HG02981 (cell line): ENCODE measurements around the gene SLC15A2.
"Not testable (repeated sequence)": the region's sequence is repeated elsewhere in the genome, so short reads cannot be mapped to it uniquely, and the experiment has no call there.

ENCODE experiments used
- ATAC-seq: cut with Tn5 transposase; IDR thresholded peaks from one replicate; pipeline ENCODE4 v1.9.1; 2021; ENCODE audit warnings: mild to moderate bottlenecking, moderate library complexity; ENCODE audit not compliant: unreplicated experiment

Gene SLC15A2, protein sequence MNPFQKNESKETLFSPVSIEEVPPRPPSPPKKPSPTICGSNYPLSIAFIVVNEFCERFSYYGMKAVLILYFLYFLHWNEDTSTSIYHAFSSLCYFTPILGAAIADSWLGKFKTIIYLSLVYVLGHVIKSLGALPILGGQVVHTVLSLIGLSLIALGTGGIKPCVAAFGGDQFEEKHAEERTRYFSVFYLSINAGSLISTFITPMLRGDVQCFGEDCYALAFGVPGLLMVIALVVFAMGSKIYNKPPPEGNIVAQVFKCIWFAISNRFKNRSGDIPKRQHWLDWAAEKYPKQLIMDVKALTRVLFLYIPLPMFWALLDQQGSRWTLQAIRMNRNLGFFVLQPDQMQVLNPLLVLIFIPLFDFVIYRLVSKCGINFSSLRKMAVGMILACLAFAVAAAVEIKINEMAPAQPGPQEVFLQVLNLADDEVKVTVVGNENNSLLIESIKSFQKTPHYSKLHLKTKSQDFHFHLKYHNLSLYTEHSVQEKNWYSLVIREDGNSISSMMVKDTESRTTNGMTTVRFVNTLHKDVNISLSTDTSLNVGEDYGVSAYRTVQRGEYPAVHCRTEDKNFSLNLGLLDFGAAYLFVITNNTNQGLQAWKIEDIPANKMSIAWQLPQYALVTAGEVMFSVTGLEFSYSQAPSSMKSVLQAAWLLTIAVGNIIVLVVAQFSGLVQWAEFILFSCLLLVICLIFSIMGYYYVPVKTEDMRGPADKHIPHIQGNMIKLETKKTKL

DNA sequence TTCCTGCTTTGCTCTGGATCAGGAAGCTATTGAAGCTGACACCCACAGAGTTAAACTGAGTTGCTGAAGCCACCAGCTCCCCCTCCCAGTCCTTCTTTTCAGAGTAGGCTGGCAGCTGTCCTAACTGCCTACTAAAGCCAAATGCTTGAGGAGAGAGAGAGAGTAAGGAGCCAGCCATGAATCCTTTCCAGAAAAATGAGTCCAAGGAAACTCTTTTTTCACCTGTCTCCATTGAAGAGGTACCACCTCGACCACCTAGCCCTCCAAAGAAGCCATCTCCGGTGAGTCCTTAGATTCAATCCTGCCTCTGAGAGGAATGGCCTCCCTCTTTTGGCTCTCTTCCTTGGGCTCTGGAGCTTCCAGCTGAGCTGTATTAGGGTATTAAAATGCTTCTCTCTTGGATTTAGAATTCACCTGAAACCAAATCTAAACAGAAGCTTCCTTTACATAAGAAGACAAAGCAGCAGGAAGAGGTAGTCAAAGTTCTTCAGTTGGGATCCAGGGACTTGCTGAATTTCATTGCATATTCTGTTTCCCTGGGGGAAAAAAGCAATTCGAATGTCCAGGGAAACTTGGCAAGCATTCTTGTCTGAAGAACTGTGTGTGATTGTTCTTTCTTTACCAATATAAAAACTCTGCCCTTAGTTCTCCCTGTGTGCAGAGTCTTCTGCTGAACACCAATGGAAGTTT is at the start of gene SLC15A2:
Gene SLC15A2, plus strand, starts transcription at position 101 of the 690 bp plus-strand sequence. Its CDS starts 76 bp downstream, at position 177.
- ATAC-seq = no peak

DNA sequence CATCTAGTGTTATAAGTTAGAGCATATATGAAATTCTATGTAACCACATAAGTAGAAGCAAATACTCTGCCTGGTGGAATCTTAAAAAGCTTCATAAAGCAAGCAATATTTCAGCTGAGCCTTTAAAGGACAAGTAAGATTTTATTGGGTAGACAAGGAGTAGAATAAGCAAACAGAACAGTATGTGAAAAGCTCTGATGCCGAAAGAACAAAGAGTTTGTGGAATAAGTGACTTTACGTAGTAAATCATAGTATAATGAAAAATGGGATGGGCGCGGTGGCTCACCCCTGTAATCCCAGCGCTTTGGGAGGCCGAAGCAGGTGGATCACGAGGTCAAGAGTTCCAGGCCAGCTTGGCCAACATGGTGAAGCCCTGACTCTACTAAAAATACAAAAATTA is 49.3 kb upstream of the SLC15A2 start:
- no peak for ATAC-seq

DNA sequence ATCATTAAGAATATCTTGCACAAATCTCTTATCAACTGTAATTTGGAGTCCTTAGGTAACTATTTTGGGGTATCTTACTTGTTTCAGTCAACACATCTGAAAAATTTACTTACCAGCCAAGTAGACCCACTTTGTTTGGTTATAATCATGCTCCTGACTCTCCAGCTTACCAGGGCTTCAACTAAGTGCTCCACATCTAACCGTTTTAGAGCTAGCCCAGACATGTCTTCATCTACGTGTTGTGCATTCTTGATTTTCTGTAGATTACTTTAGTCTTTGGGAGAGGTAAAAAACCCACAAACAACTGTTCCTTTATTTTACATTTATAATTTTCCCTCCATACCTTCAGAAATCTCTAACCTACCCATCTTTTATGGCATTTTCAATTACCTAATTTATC is 41.9 kb upstream of the SLC15A2 start:
- ATAC-seq = no peak

DNA sequence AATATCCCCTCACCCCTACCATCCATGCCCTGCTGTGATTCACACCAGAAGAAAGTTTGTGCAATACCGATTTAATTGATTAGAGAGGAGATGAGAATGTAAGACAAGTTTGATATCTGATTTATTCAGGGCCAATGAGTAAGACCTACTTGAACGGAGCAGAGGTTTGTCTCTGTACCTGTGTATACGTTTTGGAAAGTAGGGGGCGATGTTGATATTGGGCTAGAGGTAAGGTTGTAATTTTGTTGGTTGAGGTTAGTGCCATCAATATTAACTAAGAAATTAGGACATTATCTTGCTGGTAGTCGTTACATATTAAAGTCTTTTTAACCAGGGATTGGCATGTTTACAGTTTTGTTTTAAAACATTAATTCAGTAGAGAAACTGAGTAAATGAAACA is 38.6 kb upstream of the SLC15A2 start:
- no peak for ATAC-seq

DNA sequence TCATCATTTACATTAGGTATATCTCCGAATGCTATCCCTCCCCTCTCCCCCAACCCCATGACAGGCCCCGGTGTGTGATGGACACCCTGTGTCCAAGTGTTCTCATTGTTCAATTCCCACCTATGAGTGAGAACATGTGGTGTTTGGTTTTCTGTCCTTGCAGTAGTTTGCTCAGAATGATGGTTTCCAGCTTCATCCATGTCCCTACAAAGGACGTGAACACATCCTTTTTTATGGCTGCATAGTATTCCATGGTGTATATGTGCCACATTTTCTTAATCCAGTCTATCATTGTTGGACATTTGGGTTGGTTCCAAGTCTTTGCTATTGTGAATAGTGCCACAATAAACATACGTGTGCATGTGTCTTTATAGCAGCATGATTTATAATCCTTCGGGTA is 36.4 kb upstream of the SLC15A2 start:
- not testable (repeated sequence) for ATAC-seq

DNA sequence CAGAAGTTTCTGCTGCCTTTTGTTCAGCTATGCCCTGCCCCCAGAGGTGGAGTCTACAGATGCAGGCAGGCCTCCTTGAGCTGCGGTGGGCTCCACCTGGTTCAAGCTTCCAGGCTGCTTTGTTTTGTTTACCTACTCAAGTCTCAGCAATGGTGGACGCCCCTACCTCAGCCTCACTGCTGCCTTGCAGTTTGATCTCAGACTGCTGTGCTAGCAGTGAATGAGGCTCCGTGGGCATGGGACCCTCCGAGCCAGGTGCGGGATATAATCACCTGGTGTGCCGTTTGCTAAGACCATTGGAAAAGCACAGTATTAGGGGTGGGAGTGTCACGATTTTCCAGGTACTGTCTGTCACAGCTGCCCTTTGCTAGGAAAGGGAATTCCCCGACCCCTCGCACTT is 31.0 kb upstream of the SLC15A2 start:
- not testable (repeated sequence) for ATAC-seq

DNA sequence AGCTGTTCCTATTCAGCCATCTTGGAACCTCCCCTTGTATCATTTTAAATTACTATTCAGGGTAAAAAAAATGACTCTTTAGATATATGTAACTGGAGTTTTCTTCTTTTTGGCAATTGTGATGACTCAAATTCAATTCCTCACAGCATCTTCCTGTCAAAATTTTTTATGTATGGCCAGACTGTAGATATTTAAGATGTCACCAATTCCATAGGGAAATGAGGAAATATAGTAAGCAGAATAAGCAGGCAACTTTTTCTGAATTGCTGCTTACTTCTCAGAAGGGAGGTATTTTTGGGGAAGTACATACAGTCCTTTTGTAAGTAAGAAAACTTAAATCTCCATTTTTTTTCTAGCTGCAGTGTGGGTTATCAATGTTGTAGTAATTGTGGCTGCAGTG is 30.4 kb upstream of the SLC15A2 start:
- no peak for ATAC-seq

DNA sequence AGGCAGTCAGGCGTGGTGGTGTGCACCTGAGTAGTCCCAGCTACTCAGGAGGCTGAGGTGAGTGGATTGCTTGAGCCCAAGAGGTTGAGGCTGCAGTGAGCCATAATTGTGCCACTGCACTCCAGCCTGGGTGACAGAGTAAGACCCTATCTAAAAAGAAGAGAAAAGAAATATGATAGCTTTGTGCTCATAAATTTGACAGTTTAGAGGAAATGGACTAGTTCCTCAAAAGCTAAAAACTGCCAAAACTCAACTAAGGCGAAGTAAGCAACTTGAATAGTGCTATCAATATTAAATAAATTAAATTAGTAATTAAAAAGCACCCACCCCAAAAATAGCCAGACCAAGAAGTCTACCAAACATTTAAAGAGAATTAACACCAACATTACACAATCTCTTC is 24.5 kb upstream of the SLC15A2 start:
- ATAC-seq = no peak

DNA sequence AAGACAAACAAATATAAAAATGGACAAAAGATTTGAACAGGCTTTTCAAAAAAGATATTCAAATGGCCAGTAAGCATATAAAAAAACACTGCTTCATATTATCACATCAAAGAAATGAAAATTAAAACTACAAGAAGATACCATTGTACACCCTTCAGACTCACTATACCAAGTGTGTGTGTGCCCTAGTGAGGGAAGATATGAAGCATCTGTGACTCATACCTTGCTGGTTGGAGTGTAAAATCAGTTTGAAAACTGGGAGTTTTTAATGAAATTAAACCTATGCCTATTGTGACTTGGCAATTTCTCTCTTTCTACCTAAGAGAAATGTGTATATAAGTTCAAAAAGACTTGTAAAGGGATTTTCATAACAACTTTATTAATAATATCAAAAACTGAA is 23.5 kb upstream of the SLC15A2 start:
- ATAC-seq = no peak

DNA sequence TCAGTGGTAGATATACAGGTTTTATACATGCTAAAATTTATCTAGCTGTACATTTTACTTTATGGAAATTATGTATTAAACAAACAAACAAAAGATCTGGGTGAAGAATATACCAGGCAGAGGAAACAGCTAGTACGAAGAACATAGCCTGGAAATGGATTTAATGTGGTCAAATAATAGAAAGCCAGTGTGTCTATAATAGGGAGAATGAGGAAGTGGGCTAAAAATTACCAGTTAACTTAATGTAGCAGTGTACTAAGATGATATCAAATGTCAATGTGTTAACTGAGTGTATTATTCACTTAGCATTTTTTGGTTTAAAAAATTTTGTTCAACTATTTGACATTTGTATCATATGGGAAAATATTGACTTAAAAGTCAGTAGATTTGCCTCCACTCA is 22.8 kb upstream of the SLC15A2 start:
- no peak for ATAC-seq

DNA sequence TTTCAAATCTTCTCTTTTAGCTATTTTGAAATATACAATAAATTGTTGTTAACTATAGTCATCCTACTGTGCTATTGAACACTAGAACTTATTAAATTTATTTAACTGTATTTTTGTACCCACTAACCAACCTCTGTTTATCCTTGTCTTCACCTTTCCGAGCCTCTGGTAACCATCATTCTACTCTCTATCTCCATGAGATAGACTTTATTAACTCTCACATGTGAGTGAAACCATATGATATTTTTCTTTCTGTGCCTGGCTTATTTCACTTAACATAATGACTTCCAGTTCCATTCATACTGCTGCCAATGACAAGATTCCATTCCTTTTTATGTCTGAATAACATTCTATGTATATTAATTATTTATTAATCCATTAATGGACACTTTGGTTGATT is 15.8 kb upstream of the SLC15A2 start:
- ATAC-seq = no peak

DNA sequence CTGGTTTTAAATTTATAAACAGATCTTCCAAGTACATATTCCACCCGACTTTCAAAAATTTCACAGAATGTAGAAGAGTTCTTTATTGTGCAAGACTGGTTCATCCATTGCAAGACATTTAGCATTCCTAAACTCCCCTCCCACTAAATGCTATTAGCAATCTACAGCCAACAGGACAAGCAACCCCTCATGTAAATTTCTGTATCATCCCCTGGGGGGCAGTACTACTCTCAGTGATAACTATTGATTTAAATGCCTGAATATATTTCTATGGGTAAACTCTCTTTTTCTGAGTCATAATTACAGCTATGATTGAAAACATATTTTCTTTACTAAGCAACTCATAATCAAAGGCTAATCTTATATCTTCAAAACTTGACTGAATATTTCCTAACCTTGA is 10.7 kb upstream of the SLC15A2 start:
- ATAC-seq = no peak

DNA sequence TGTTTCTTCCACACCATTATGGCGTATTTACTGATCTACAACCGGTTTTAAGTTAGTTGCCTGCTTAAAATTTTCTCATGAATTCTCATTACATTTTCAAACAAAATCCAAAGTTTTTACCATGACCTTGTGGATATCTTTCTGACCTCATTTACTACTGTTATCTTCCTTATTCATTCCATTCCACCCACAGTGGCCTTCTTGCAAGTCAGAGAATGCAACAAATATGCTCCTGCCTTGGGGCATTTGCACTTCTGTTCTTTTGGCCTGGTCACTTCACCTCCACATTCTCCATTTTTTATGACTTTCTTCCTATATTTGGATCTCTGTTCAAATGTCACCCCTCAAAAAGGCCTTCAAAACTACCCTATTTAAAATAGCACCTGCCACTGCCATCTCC is 8.8 kb upstream of the SLC15A2 start:
- ATAC-seq = no peak

DNA sequence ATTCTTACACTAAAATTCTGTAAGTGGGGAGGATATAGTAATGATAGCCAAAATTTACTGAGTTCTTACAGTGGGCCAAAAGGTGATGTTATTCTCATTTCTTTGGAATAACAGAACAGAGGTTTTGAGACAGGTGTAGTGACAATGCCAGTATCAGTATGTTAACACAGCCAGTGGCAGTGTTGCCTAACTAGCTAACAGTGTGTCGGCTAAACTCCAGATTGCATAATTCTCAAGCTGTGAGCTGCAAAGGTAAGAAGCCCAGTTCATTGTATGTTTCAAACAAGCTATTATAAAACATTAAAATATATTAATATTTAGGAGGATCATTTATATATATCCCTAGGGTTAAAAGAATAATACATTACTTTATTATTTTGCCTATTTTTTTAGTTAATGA is 920 bp downstream of the SLC15A2 start:
- no peak for ATAC-seq

DNA sequence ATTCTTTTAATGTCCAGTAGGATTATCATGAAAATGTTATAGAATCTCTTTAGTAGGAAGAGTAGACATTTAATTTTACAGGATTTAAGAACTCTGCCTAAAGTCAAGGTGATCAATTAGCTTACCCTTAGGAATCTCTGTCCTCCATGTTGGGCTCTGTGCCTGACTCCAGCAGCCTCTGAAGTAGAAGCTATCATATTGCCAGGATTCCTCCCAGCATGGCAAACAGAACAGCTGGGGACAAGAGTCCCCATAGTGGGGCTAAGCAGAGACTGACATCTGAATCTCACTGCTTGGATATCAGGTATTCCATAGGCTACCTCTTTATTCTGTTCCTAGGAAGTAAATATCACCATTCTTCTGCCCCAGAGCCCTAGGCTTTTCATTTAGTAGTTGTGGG is 1.5 kb downstream of the SLC15A2 start:
- ATAC-seq = no peak

DNA sequence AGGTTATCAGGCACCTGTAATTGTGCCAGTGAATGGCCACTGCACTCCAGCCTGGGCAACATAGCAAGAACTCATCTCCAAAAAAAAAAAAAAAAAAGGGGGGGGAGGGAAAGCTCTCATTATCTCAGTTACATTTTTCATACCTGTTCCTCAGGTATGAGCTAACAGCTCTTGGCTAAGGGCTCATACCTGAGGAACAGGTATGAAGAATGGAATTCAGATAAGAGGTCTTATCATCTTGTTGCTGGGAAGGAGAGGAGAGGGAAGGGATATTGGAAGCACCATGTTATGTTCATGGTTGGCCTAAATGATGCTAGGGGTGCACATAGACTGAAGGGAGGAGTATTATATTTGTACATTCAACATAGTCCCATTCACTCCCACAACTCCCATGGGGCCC is 2.6 kb downstream of the SLC15A2 start:
- ATAC-seq = no peak

DNA sequence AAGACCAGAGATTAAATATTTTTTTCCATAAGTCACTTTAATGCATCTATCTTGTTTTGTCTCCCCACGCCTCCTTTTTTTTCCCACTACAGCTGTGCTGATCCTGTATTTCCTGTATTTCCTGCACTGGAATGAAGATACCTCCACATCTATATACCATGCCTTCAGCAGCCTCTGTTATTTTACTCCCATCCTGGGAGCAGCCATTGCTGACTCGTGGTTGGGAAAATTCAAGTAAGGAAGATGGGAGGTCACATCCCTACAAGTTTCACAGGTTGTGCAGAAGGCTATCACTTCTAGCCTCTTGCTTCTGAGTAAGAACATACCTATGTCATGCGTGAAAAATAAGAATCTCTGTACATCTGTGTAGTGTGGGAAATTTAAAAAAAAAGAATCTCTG is 3.1 kb downstream of the SLC15A2 start:
- no peak for ATAC-seq

DNA sequence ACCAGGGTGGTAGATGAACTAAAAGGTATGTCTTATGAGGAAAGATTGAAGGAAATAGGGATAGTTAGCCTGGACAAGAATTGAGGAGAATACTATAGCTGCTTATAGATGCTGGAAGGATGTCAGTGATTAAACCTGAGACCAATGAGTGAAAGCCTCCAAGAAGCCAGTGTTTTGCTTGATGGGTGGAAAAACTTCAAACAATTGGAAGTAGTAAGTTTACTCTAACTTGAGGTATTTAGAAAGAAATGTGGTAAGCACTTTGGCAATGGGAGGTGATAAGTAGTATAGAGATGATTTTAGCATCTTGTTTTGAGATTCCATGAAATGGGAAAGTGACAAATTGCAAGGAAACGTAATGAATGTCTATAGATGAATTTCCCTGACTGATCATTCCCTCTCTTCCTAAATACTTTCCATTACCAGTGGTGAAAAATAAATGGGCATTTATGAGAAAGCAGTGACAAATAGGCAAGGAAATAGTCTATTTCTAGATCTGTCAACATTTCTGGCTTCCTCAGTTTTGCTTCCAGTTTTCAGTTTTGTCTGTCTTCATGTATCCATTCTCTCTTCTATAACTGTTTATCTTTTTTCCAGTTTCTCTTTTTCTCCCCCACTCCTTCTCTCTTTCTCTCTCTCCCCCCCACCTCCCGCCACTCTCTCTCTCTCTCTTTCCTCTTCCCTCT is 19.2 kb downstream of the SLC15A2 start:
- ATAC-seq = no peak

DNA sequence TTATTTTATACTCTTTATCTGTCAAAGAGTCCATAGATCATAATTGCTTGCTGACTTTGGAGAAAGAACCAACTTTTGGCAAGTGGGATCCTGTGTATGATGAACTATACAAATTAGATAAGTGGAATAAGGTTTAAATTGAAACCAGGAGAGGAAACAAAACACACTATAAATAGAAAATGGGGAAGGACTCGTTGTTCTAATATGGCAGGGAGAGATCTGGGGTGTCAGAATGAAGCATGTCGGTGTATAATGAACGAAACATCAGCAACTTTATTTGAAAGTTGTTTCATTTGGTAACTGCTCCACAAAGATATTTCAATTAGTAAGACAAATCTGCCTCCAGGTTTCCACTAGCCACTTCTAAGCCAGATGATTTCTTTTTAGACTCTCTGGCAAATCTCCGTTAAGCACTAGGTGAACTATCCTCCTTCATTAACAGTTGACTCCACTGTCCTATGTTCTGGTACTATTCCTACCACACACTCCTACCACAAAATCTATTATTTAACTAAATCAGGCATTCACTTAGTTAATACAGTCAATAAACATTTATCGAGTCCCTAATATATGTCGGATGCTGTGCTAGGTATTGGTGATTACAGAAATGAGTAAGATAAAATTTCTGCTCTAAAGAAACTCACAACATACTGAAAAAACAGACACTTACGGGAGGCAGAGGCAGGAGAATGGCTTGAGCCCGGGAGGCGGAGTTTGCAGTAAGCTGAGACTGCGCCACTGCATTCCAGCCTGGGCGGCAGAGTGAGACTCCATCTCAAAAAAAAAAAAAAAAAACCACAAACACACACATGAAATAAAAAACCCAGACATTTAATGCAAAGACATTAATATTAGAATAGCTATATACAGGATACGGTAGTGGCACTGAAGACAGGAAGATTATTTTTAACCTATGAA is 20.1 kb downstream of the SLC15A2 start:
- ATAC-seq = no peak

DNA sequence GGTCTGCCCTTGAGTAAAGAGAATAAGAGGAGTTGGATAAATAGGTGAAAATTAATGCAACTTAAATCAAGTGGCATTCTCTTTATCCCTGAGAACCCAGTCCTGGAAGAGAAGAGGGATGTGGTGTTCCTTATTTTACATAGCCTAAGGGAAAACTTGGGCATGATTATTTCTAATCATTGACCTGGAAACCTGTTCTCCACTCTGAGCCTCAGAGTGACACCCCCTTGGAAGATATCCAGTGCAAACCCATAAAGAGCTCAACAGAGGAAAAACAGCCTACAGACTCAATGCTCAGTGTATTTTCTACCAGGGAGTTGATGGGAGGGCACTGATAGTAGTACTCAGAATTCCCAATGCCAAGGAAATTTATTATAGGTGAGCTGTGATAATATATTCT is 22.0 kb downstream of the SLC15A2 start:
- ATAC-seq = no peak
